Adrenal gland (tissue), 12 donors: Measurements from ENCODE around the gene TRAPPC3. TPM values are rescaled to one million over a fixed set of nuclear protein-coding genes. Genes with fewer than 3 reads are reported as not detected.

Experiments used
- DNase-seq, 7 donors: peaks; one replicate each; pipeline ENCODE4 v3.0.0-alpha.2; 2019 to 2020
- H3K27ac ChIP-seq, 5 donors: fragments of 200-600 bp; sonication (generic) in 4 of 5; 1 replicate in 3 of 5; 2 replicates in 2 of 5; pipeline versions ENCODE4 v1.5.1 to v1.8.0; 2016 to 2020; ENCODE audit warnings: mild to moderate bottlenecking in 1 of 5
- H3K27me3 ChIP-seq: fragments of 200-600 bp; 2 replicates; pipeline ENCODE4 v1.8.0; 2021
- H3K36me3 ChIP-seq, 2 donors: fragments of 200-600 bp; replicated peaks in 1 of 2; 1 replicate in 1 of 2; 2 replicates in 1 of 2; pipeline versions ENCODE4 v1.5.1 to v1.8.0; 2018 to 2022
- H3K4me1 ChIP-seq, 2 donors: fragments of 200-600 bp; replicated peaks in 1 of 2; 1 replicate in 1 of 2; 2 replicates in 1 of 2; pipeline versions ENCODE4 v1.5.1 to v1.8.0; 2018 to 2021
- H3K4me3 ChIP-seq, 4 donors: fragments of 200-600 bp; sonication (generic) in 3 of 4; one replicate each; pipeline ENCODE4 v1.5.1; 2016 to 2018
- H3K9me3 ChIP-seq, 3 donors: fragments of 200-600 bp; sonication (generic) in 1 of 3; replicated peaks in 1 of 3; 1 replicate in 2 of 3; 2 replicates in 1 of 3; pipeline versions ENCODE4 v1.5.1 to v1.8.0; 2016 to 2021
- CTCF ChIP-seq, 6 experiments: fragments of 450-650 bp in 4 of 6; fragments of 200-600 bp in 2 of 6; sonication (generic) in 1 of 6; IDR thresholded peaks; 1 replicate in 5 of 6; 2 replicates in 1 of 6; pipeline versions ENCODE4 v1.5.1 to v1.8.0; 2016 to 2021; ENCODE audit warnings: antibody characterized with exemption in 6 of 6, mild to moderate bottlenecking in 2 of 6, moderate library complexity in 1 of 6
- POLR2A ChIP-seq, 2 donors: fragments of 450-650 bp; IDR thresholded peaks; one replicate each; pipeline ENCODE4 v1.6.1; 2017; ENCODE audit warnings: antibody characterized with exemption in 2 of 2, mild to moderate bottlenecking in 2 of 2, moderate library complexity in 1 of 2
- WGBS, 4 donors: extraction: QIAGEN DNeasy Blood & Tissue Kit in 2 of 4; methylation state at CpG; one replicate each; pipeline versions ENCODE4 v1.1.5 to v1.1.7; 2013 to 2017; 5-methylcytosine and 5-hydroxymethylcytosine counted together
- intact Hi-C, 2 donors: fragments of 100-400 bp; cut with DNase I; formaldehyde crosslinking; loops; one replicate each; pipeline versions ENCODE4 v1.14.1 to v1.15.0; 2022 to 2023
- polyA plus RNA-seq, 3 donors: library from polyadenylated mRNA; stranded (reverse); fragments of 200-250 nt in 2 of 3; fragments of 350-450 nt in 1 of 3; fragmentation: Illumina TruSeq in 1 of 3; extraction: RNeasy Lipid Tissue Mini Kit (QIAGEN cat#74804) in 1 of 3; gene quantifications; one replicate each; pipeline ENCODE4 v1.2.3, GENCODE V29; 2013 to 2014
- total RNA-seq, 9 donors: library from RNA; depleted of rRNA in 4 of 9; stranded (reverse); fragments of >200 nt in 4 of 9; fragments of 120-200 nt in 1 of 9; fragmentation: NEBNext Ultra II Directional in 1 of 9; extraction: Animal tissue kit (Norgen Biotek cat#: 25700) in 1 of 9; gene quantifications; one replicate each; pipeline versions ENCODE4 v1.1.0 to v1.2.4, GENCODE V29; 2013 to 2023
- donor health status: healthy with polysubstance abuse.
- donor health status: Bipolar disorder and iron deficiency.
- donor health status: DM: yes; HTN: yes; CAD: no.
- donor health status: DM: no; HTN: no; CAD: no.
- donor health status: DM: no; HTN: no; CAD: no.
- donor health status: DM: yes; HTN: yes; CAD: no.

The TRAPPC3 gene
- total and polyA plus RNA-seq, 12 donors, result 54.0 to 182 (median 114) TPM

DNA sequence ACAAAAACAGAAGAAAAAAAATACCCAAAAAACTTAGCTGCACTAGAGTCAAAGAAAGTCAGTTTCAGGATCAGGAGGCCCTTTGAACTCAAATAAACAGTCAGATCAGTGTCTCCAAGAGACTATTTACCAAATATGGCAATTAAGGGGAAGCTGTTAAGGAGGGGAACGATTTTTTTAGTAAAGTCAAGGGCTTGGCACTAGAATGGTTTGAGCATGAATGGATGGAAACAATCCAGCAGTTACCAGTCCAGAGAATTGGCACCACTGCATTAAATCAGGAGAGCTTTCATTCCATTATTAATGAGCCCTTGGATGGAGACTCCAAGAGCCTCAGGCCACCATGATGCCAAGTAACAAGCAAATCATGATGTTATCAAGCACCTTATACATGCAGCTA is 7.2 kb downstream of the TRAPPC3 start:
- intact Hi-C loops, result loop anchor here in 1 of 2 donors (10.0 kb wide), 1 partner anchor 253 kb away; the partner anchor contains the start of gene LSM10
- Histone ChIP-seq H3K27ac (peak overlapping the region in 2 of 5 donors; percentile 58 to 82), H3K9me3 (no peaks in the 10 kb centered on the region), H3K4me3 (no peak overlapping the region), H3K4me1 (peaks cover 19 to 54% of the 10 kb centered on the region in 2 donors), H3K36me3 (peaks cover 0 to 26% of the 10 kb centered on the region in 2 donors), H3K27me3 (no peaks in the 10 kb centered on the region)
- DNase-seq, result no peak
- no peak for TF ChIP-seq POLR2A (IDR thresholded peaks at IDR 0.05)
- TF ChIP-seq CTCF (IDR thresholded peaks at IDR 0.05), result no peak
- 7 to 22% (median 12%) methylated on average over 1 of the region's 1 CpG for WGBS, 4 donors

DNA sequence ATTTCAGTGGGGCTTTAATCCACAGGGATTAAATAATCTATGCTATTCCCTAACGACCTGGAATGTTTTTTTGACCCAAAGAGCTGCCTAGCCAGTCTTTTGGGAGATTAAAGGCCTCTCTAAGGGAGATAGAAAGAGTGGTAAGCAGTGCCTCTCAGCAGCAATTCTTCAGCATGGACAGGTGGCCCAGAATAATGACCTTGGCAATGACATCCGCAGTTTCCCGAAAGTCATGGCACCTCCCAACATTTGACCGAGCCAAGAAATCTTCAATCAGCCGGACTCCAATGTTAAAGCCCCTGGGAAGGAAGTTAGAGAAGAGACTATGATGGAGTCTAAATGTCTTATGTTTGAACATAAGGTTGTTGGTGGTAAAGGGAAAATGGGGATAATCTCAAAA is 9.8 kb downstream of the TRAPPC3 start:
- peak in 5 of 7 donors; percentile 60 to 81 (median 68) for DNase-seq
- H3K36me3 ChIP-seq, result peaks cover 0 to 28% of the 10 kb centered on the region in 2 donors
- no peaks in the 10 kb centered on the region for H3K27me3 ChIP-seq
- no peaks in the 10 kb centered on the region for H3K9me3 ChIP-seq
- peak overlapping the region; percentile 56 to 85 (median 80) for H3K27ac ChIP-seq
- TF ChIP-seq CTCF (IDR thresholded peaks at IDR 0.05) (no peak), POLR2A (IDR thresholded peaks at IDR 0.05) (no peak)
- peaks cover 23 to 74% of the 10 kb centered on the region in 2 donors for H3K4me1 ChIP-seq
- H3K4me3 ChIP-seq, result no peak overlapping the region
- intact Hi-C loops, result no loop called here
- WGBS, 4 donors, result 34 to 73% (median 49%) methylated on average over 5 of the region's 5 CpGs

GRCh38 chr1:36137776-36138175 is 11.5 kb downstream of the TRAPPC3 start:
- Histone ChIP-seq H3K27ac (peak overlapping the region in 2 of 5 donors; percentile 85 to 89), H3K4me1 (peaks cover 26 to 78% of the 10 kb centered on the region in 2 donors)
- DNase-seq, result no peak

GRCh38 chr1:36137226-36137625 is 12.1 kb downstream of the TRAPPC3 start:
- Histone ChIP-seq H3K27me3 (no peaks in the 10 kb centered on the region), H3K36me3 (peaks cover 0 to 28% of the 10 kb centered on the region in 2 donors), H3K27ac (peak overlapping the region in 4 of 5 donors; percentile 56 to 89 (median 71)), H3K4me3 (no peak overlapping the region), H3K9me3 (no peaks in the 10 kb centered on the region), H3K4me1 (peaks cover 26 to 72% of the 10 kb centered on the region in 2 donors)
- WGBS, 4 donors, result 72 to 80% (median 77%) methylated on average over 5 of the region's 5 CpGs
- intact Hi-C loops, result no loop called here
- TF ChIP-seq CTCF (IDR thresholded peaks at IDR 0.05) (no peak), POLR2A (IDR thresholded peaks at IDR 0.05) (no peak)
- DNase-seq, result peak in 1 of 7 donors; percentile 34

More at GRCh38 chr1:36137776-36138175, 11.5 kb downstream of the TRAPPC3 start:
- TF ChIP-seq POLR2A (IDR thresholded peaks at IDR 0.05), result no peak
- TF ChIP-seq CTCF (IDR thresholded peaks at IDR 0.05), result no peak
- H3K4me3 ChIP-seq, result no peak overlapping the region
- peaks cover 0 to 28% of the 10 kb centered on the region in 2 donors for H3K36me3 ChIP-seq
- intact Hi-C loops, result no loop called here
- 87 to 95% (median 88%) methylated on average over 3 of the region's 3 CpGs for WGBS, 4 donors
- H3K27me3 ChIP-seq, result no peaks in the 10 kb centered on the region
- no peaks in the 10 kb centered on the region for H3K9me3 ChIP-seq
